TTC549 (cell line): Measurements from ENCODE around the gene MACROD1.

Experiments used
- FAIRE-seq: peaks from 2 replicates; lab custom pipeline; 2012; peaks lifted over from hg19 to GRCh38; lab: Jason Lieb, UNC

Gene MACROD1

DNA sequence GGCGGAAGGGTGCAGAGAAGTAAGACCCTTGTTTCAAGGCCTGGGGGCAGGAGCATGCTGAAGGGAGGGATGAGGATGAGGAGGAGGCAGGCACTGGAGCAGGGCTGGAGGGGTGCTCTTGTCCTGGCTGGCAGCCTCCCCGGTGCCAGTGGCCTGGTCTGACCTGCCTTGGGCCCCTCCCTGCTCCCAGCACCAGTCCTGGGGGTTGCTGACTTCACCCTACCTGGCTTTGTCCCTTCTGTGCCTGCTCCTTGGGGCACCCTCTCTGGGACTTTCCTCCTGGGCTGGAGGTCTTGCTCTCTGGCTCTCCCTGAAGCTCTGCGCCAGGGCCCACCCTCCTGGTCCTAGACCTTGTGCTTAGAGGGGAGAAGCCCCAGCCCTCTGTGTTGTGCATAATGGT lies 134.9 kb downstream of the MACROD1 start:
- no peak for FAIRE-seq

DNA sequence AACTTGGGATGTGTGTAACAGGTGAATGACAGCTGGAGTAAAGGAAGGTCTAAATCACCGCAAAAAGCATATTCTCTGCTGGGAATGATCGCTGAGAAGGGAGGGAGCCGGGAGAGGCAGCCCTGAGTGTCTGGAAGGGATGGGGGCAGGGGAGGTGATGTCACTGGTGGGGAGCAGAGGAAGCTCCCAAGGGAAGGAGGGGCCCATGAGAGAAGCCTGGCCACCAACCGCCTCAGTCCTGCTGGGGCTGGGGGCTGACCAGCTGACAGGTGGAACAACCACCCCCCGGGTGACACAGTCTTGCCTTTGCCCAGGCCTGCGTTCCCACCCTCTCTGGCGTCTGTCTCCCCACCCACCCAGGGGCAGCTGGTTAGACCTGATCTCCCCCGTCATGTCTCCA lies 136.1 kb downstream of the MACROD1 start:
- no peak for FAIRE-seq

DNA sequence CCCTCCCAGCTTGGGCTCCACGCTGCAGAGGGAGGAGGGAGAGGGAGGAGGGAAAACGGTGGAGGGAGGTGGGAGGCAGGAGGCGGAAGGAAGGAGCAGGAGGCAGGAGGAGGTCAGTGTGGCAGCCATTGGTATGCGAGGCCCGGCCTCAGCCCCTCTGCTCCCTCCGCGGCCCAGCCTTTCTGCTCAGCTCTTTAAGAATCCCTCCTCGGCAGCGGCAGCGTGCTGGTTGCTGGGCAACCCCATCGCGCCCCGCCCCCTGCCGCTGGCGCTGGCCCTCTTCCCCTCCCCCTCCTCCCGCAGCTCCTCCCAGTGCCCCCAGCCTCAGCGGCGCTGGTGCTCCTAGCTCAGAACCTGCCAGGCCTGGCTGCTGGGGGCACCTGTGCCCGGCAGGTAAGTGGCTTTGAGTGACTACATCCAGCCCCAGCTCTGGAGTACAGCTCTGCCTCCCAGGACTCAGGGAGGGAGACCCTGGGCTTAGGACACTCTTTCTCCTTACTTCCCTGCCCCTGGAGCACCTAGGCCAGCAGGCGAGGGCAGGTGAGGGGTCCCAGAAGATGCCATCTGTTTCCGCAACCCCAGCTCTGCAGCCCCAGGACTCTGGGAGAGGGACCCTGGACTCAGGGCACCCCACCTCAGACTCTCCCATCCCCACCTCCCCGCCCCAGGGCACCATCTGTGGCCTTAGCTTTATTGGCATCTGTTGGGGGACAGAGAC lies 137.4 kb downstream of the MACROD1 start:
- no peak for FAIRE-seq

DNA sequence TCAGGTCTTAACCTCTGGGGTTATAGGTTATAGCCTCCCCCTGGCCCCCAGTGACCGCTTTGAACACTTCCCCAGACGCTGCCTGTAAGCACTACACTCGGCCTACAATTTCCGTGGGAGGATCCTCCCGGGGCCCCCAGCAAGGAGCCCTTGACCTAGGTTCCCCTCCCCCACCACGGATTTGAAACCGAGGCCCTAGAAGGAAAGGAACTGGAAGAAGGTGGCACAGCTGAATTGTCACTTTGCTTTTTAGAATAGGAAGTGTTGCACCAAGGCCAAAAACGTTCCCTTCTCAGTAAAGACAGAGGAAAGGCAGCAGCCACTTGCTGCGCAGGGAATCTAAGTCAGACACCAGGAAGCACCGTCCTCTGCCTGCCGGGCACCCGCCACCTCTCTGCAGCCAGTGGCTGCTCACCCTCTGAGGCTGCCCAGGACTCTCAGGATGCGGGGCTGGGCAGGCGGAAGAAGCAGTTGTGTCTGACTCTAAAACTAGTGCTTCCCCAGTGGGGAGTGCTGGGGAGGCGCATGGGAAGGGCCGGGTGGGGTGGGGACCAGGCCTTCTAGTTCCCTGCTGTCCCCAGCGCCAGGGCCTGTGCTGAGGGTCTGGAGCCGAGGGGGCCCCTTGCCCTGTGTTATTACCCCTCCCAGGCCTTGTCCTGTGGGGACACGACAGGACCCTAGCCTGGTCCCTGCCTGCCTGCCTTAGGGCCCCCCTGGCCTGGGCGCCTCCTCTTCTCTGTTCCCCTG lies 138.1 kb downstream of the MACROD1 start:
- FAIRE-seq, result no peak

DNA sequence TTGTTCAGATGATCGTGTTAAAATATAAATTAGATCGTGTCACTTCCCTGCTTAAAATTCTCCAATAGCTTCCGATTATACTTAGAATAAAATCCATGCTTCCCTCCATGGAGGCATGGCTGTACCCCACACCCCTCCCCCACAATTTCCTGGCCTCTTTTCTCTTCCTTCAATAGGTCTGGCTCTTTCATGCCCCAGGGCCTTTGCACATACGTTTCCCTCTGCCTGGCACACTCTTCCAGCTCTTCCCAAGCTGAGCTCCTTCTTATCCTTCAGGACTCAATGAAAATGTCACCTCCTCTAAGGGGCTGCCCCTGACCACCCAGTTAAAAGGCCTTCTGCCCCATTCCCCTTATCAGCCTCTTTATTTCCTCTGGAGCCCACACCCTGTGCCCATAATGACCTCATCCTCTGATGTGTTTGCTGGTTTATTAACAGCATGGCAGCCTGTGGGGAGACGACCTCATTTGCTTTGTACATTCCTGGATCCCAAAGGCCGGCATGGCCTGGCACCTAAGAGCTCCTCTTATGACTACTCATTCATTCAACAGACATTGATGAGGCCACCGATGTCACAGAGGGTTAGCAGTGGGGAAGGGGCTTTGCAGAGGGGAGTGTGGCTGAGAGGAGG lies 139.2 kb downstream of the MACROD1 start:
- no peak for FAIRE-seq

DNA sequence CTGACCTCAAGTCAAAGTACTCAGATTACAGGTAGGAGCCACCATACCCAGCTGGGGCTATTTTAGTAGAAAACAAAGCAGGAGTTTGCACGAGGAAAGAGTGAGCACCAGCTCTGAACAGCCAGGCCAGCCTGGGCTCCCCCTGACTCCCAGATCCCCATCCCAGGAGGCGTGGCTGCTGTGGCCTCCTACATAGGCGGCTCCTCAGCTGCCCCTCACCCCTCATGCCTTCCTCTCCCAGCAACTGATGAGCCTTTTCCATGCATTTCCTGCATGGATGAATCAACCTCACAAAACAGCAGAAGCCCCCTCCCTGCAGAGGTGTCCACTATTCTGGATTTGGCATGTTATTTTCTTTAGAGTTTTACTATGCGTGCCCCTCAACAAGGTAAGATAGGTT lies 140.7 kb downstream of the MACROD1 start:
- FAIRE-seq, result no peak

DNA sequence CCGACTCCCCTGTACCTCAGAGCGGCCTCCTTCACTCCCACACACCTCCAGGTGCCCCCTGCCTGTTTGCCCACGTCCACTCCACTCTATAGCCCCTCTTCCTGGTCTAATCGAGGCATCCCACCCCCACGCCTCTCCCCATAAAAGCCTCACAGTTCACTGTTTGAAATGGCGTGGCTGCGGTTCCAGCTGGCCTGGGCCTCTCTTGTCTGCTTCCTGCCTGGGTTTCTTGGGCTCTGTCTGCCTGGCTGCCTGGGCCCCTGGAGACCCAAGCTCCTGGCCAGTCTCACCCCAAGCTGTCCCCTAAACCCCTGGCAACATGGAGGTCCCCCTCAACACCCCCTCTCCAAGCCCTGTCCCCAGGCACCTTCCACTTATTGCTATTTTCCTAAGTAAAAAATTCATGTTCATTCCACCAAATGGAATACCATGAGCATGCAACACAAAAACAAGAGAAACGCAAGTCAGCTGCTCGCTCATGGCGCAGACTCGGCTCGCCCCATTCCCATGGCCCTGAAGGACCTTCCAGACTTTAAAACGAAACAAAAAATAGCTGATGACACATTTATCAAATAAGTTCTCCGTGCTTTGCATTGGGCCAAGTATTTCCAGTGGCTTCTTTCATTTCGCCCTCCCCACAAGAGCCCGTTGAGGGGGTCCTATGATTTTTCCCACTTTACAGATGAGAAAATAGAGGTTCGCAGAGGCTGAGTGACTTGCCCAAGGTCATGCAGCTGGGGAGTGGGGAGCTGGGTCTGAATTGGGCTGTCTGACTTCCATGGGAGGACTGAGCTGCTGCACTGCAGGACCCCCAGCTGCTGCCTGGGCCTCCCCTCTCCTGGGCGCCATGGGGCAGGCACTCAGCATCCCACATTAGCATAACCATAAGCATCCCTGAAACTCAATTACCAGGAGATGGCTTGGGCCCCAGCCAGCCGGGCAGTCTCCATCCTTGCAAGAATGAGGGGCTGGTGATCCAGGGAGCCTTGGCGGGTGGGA lies 141.9 kb downstream of the MACROD1 start:
- no peak for FAIRE-seq

DNA sequence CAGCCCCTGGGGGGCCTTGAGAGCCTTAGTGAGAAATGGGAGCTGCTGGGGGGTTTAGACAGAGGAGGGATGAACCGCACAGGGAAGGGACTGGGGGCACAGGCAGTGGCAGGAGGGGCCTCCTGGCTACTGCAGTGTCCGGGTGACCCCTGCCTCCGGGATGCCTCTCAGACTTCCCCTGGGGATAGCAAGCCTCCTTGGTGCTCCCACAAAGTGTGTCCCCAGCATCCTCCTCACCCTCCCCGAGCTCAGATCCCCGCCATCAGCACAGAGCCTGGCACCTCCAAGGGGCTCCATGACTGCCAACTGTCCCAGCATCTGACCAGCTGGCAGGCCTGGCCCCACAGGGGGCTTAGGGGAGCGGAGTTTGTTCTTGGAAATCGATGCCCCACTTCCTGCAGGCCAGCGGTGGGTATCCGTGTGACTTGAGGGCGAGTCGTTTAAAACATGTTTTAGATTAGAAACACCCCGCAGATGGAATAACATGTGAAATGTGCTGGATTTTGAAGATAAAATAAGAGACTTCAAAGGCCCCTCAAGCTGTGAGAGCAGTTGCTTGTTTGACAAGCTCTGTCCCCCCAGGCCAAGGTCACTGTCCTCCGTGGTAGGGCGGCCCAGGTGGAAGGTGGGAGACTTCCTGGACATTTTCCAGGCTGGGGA lies 143.7 kb downstream of the MACROD1 start:
- FAIRE-seq, result no peak

DNA sequence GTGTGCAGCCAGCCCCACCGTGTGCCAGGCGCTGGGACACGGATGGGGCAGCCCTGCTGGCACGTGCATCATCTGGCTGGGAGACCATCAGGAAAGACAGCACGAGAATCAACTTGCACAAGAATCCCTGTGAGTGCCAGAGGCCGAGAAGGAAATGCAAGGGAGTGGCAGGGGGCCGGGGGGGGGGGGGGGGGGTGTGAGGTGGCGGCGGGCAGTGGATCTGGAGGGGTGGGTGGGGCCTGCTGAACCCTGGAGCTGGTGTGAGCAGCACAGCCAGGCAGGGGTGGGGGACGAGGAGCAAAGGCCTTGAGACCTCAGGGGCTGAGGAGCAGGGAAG lies 144.2 kb downstream of the MACROD1 start:
- no peak for FAIRE-seq

DNA sequence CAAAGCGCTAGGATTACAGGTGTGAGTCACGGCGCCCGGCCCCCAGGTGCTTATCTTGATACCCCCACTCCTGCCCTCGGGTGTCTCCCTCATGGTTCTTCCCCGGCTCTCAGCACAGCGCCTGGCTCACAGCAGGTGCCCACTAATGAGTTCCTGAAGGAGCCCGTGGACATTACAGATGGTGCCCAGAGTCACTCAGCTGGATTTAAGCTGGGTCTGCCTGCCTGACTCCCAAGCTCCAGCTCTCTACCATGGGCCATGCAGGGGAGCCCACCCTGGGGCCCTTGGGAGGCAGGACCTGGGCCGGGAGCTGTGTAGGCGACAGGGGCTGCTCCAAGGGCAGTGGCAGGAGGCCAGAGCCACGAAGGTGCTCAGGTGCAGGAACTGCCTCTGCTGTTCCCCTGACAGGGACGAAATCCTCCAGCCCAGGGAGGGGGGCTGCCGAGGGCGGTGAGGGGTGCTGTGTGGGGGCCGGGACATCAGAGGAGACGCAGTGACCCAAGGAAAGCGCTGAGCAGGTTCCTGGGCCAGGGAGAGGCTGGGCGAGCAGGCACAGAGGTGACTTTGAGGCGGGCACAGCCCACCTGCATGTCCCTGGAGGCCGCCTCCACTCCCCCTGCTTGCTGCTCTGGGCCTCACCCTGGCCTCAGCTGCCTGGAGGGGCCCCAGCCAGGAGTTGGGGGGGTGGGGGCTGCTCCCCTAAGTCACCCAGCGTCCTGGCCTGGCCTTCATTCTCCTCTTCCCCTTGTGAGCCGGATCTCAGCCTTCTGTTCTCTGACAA lies 144.7 kb downstream of the MACROD1 start:
- no peak for FAIRE-seq

DNA sequence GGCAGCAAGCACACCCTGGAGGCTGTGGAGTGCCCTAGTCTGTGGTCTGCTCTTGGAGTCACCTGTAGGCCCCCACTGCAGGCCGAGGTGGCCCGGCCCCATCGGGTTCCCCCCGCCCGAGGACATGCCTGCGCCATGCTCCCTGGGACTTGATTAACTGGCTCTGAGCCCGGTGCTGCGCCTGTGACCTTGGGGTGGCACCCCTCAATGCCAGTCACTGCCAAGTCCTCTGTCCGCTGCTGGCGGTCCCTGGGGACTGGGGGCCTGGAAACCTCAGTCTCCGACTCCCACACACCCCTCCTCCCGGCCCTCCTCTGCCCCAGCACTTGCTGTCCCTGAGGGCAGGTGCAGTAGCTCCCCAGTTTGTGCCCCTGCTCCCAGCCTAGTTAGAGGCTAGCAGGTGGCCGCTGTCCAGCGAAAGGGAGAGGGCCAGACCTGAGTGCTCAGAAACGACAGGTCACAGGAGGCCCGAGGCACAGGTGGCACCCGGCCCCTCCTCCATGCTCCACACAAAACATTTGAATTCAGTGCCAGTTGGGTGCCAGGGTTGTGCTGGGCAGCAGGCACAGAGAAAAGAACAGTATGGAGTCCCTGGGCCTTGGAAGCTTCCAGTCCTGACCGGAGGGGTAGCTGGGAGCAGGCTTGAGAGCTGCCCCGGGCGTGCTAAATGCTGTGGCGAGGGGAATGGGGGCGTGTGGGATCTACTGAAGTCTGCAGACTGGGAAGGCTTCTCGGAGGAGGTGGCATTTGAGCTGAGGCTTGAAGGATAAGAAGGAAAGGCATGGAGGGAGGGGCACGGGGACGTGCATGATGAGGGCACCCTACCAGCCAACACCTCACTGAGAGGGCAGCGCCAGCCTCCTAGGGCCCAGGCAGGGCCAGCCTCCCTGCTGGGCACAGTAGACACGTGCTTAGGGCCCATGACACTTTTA lies 146.5 kb downstream of the MACROD1 start:
- FAIRE-seq, result no peak

DNA sequence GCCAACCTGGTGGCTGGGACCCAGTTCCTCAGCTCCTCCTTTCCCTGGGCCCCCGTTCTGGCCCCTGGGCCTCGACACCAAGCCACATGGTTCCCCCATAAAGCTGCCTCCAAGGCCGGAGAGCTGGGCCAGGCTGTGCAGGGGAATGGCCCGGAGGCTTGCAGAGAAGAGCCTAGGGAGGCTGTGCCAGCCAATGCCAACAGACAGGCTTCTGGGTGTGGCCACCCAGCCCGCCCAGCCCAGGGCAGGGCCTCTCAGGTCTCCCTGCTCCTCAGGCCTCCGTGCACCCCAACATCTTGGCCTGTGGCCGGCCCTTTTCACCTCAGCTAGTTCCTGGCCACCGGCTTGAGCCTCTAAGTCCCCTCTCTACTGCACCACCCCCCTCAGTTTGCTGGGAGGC lies 147.6 kb downstream of the MACROD1 start:
- no peak for FAIRE-seq

DNA sequence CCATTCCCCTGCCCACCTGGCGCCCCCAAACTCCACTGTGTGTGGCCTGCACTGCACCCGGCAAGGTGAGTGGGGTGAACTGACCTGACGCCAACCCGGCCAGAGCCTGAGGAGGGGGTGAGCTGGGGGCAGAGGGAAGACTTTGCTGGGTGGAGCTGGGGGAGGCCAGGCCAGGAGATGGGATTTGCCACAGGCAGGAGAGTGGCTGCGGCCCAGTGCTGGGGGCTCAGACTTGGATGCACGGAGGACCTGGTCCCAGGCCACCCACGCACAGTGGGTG lies 148.0 kb downstream of the MACROD1 start:
- no peak for FAIRE-seq

DNA sequence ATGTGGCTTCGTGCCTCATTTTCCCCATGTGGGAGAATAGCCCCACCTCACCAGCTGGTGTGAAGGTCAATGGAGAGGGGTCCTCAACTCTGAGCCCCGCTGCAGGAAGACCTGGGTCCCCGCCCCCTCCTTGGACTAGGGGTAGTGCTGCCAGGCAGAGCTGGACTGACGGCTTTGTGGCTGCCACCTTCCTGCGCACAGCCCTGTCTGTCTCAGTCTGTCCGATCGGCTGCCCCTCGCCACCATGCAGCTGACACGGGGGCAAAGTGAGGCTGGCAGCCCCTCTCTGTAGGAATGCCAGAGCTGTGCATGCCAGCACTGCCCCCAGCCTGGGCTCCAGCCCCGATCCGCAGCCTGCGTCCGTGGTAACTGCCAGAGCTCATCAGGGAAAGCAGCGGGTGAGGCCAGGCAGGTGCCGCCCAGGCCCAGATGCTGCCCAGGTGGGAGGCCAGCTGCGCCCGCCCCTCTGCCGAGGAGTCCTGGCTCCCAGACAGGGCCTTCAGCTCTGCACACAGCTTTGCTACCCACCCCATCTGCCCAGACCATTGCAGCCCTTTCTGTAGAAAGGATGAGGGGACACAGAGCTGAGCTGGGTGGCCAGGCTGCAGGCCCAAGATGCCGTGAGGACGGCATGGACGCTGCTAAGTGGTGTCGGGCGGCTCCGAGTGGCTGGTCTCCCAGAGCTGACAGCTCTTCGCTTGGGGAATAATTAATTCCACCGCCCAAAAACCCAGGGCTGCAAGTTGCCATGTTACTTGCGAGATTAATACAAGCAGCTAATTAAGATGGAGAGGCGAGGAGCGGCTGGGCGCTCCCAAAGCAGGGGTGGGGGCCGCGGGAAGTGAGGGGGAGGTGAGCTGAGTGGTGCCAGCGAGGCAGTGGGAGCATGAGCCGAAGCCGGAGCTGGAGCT lies 149.7 kb downstream of the MACROD1 start:
- no peak for FAIRE-seq

DNA sequence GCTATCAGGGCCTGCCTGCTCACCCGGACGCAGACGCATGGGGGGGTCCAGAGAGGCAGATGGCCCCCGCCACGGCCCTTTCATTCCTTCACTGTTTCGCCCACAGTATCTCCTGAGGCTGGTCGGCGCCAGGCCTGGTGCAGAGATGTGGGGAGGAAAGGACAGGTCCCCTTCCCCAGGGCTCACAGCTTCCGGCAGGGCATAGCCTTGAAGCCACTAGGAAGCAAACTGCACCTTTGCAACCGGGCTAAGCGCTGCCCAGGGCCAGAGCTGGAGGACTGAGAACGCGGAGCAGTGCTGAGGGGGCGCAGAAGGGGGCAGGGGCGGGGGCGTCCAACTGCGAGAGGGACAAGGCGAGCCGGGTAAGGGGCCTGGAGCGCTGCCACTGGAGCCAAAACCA lies 150.4 kb downstream of the MACROD1 start:
- no peak for FAIRE-seq

DNA sequence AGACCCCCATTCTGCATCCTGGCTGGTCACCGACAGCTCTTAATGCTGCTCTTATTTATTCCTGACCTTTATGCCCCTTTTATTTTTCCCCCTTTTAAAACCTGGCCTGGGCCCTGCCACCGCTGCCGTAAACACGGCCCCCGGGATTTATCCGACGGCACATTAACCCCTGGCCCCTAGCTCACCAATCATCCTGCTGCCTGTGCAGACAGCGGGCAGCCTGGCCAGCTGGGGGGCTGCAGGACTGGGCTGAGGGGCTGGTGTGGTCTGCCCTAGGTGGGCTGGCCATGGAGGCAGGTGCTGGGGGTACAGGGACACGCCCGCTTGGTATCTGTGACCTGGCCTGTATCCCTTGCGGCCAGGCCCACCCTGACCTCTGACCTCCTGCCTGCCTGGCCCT lies 151.6 kb downstream of the MACROD1 start:
- FAIRE-seq, result no peak

DNA sequence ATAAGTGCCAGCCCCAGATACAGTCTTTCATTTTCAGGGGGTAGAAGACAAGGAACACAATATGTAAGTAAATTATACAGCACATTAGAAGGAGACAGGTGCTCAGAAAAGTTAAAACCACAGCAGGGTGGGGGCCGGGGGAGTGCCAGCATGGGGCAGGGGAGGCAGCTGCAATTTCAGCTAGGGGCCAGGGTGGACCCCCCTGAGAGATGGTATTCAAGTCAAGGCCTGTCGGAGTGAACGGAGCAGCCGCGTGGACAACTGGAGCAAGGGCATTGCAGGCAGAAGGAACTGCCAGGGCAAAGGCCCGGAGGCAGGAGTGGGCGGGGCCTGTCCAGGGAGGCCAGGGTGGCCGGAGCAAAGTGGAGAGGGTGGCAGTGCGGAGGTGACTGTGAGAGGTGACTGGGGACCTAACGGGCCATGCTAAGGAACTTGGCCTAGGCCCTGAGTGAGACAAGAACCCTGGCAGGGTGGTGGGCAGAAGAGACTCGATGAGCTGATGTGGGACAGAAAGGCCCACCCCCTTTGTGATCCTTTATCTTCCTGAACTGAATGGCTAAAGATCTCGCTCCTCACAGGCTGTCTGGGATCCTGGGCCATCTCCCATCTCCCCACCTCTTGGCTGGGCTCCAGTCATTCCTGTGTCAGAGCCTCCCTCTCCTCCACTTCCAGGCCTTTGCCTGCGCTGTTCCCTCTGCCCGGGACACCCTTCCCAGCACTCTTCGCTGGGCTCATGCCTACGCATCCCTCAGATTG lies 152.6 kb downstream of the MACROD1 start:
- FAIRE-seq, result no peak

DNA sequence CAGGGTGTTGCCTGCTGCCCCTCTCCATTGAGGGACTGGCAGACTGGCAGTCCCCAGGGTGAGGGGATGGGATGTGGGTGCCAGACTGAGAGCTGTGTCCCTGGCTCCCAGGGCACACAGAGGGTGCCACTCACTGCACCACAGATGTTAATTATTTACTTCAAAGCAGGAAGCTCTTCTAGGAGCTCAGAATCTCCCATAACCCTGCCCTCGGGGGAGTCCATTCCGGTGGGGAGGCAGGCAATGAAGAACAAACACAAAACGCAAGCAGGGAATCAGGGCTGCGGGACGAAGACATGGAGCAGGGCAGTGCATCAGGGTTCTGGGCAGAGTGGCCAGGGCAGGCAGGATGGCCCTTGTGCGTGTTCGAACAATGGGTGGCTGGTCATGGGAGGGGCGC lies 154.5 kb downstream of the MACROD1 start:
- no peak for FAIRE-seq
